ENCODE results near the gene KDELR1.

The KDELR1 gene

GRCh38 chr19:48398375-48399235, 7.3 kb upstream of the KDELR1 start:
- no peak overlapping the region for H3K9ac ChIP-seq
- H3K4me2 ChIP-seq (ENCODE audit: low read length), result peak overlapping the region; percentile 83
- H2AFZ ChIP-seq, result peak overlapping the region; percentile 54
- no peaks in the 10 kb centered on the region for H3K36me3 ChIP-seq (ENCODE audit: control insufficient read depth, insufficient read depth, low read length)
- no peak for TF ChIP-seq CTCF (IDR thresholded peaks at IDR 0.05)
- no peaks in the 10 kb centered on the region for H3K4me1 ChIP-seq
- H3K27ac ChIP-seq, result no peak overlapping the region
- no peaks in the 10 kb centered on the region for H3K79me2 ChIP-seq
- peak overlapping the region; percentile 57 for H3K4me3 ChIP-seq (ENCODE audit: low read depth, low read length)
- no peaks in the 10 kb centered on the region for H3K9me3 ChIP-seq (ENCODE audit: control insufficient read depth, low read length)
- H3K27me3 ChIP-seq (ENCODE audit: control insufficient read depth, insufficient read depth, low read length), result no peaks in the 10 kb centered on the region

GRCh38 chr19:48398102-48398374, 6.7 kb upstream of the KDELR1 start:
- no peaks in the 10 kb centered on the region for H3K36me3 ChIP-seq (ENCODE audit: control insufficient read depth, insufficient read depth, low read length)
- no peaks in the 10 kb centered on the region for H3K79me2 ChIP-seq
- peak overlapping the region; percentile 54 for H2AFZ ChIP-seq
- no peak overlapping the region for H3K9ac ChIP-seq
- peak overlapping the region; percentile 83 for H3K4me2 ChIP-seq (ENCODE audit: low read length)
- peak overlapping the region; percentile 57 for H3K4me3 ChIP-seq (ENCODE audit: low read depth, low read length)
- H3K4me1 ChIP-seq, result no peaks in the 10 kb centered on the region
- TF ChIP-seq CTCF (IDR thresholded peaks at IDR 0.05), result no peak
- H3K27me3 ChIP-seq (ENCODE audit: control insufficient read depth, insufficient read depth, low read length), result no peaks in the 10 kb centered on the region
- H3K27ac ChIP-seq, result no peak overlapping the region
- H3K9me3 ChIP-seq (ENCODE audit: control insufficient read depth, low read length), result no peaks in the 10 kb centered on the region

GRCh38 chr19:48397263-48398101, 6.1 kb upstream of the KDELR1 start:
- Histone ChIP-seq H3K27me3 (ENCODE audit: control insufficient read depth, insufficient read depth, low read length) (no peaks in the 10 kb centered on the region), H3K9ac (no peak overlapping the region), H3K9me3 (ENCODE audit: control insufficient read depth, low read length) (no peaks in the 10 kb centered on the region), H3K4me2 (ENCODE audit: low read length) (peak overlapping the region; percentile 83), H3K79me2 (no peaks in the 10 kb centered on the region), H3K36me3 (ENCODE audit: control insufficient read depth, insufficient read depth, low read length) (no peaks in the 10 kb centered on the region), H2AFZ (no peak overlapping the region), H3K4me3 (ENCODE audit: low read depth, low read length) (peak overlapping the region; percentile 57), H3K27ac (no peak overlapping the region), H3K4me1 (no peaks in the 10 kb centered on the region)
- TF ChIP-seq CTCF (IDR thresholded peaks at IDR 0.05), result no peak

GRCh38 chr19:48396824-48397176, 5.4 kb upstream of the KDELR1 start:
- Histone ChIP-seq H3K9me3 (ENCODE audit: control insufficient read depth, low read length) (no peaks in the 10 kb centered on the region), H2AFZ (no peak overlapping the region), H3K79me2 (no peaks in the 10 kb centered on the region), H3K4me1 (no peaks in the 10 kb centered on the region), H3K9ac (no peak overlapping the region), H3K4me2 (ENCODE audit: low read length) (no peak overlapping the region), H3K27ac (no peak overlapping the region), H3K4me3 (ENCODE audit: low read depth, low read length) (no peak overlapping the region), H3K27me3 (ENCODE audit: control insufficient read depth, insufficient read depth, low read length) (no peaks in the 10 kb centered on the region), H3K36me3 (ENCODE audit: control insufficient read depth, insufficient read depth, low read length) (no peaks in the 10 kb centered on the region)
- no peak for TF ChIP-seq CTCF (IDR thresholded peaks at IDR 0.05)
